K562 (cell line): ENCODE measurements around the gene CYP21A2. TPM values are rescaled to one million over a fixed set of nuclear protein-coding genes. Genes with fewer than 3 reads are reported as not detected.

ENCODE experiments used
- ATAC-seq: fragments of 200-7000 bp; cut with Tn5 transposase; 3 replicates; pipeline ENCODE4 v1.9.1; 2020; ENCODE audit warnings: moderate library complexity
- BruUV-seq: library from RNA; stranded (reverse); fragments of 400-500 nt; replicated peaks from 2 replicates; lab custom pipeline; 2021; lab: Mats Ljungman, UMichigan
- CTCF ChIA-PET: fragments of 300-600 bp; formaldehyde crosslinking; extraction: SDS; loops from one replicate; lab custom pipeline; 2021; ENCODE audit warnings: low intra/inter-chr PET ratio; lab: Yijun Ruan, JAX
- POLR2A ChIA-PET: fragments of 300-600, 350-650 bp; sonication (Branson Sonifier 250); formaldehyde crosslinking; extraction: SDS; loops from one replicate; lab custom pipeline; 2021; ENCODE audit warnings: antibody characterized with exemption, inconsistent platforms; lab: Yijun Ruan, JAX
- DNase-seq, 4 experiments: peaks; one replicate each; pipeline versions ENCODE4 v3.0.0 to v3.0.0-alpha.2; 2011 to 2018; ENCODE audit warnings: low spot score in 3 of 4, mixed read lengths in 3 of 4; ENCODE audit errors: extremely low read depth in 1 of 4
- FAIRE-seq: peaks from 2 replicates; lab custom pipeline; 2011; peaks lifted over from hg19 to GRCh38; lab: Jason Lieb, UNC
- H2AFZ ChIP-seq: 2 replicates; pipeline ENCODE4 v1.6.0; 2011; ENCODE audit warnings: low read depth, low read length, control low read depth, inconsistent platforms
- H3K27ac ChIP-seq: fragments of 200-600 bp; 3 replicates; pipeline ENCODE4 v1.8.0; 2011; ENCODE audit warnings: low read depth, mild to moderate bottlenecking, control low read depth, inconsistent platforms, low read length, moderate library complexity, mixed read lengths; ENCODE audit errors: extremely low read depth
- H3K27me3 ChIP-seq, 2 experiments: fragments of 300-600 bp in 1 of 2; 2 replicates in 1 of 2; 3 replicates in 1 of 2; pipeline versions ENCODE4 v1.6.0 to v1.8.0; 2011; ENCODE audit warnings: inconsistent platforms in 2 of 2, low read length in 2 of 2, mild to moderate bottlenecking in 1 of 2, mixed read lengths in 1 of 2, moderate library complexity in 1 of 2; ENCODE audit not compliant: control insufficient read depth in 2 of 2, insufficient read depth in 2 of 2
- H3K36me3 ChIP-seq: fragments of 300-600 bp; 3 replicates; pipeline ENCODE4 v1.8.0; 2011; ENCODE audit warnings: mild to moderate bottlenecking, low read length, inconsistent platforms; ENCODE audit not compliant: control insufficient read depth, insufficient read depth
- H3K4me1 ChIP-seq, 2 experiments: fragments of 200-600 bp in 1 of 2; replicated peaks in 1 of 2; 2 replicates in 1 of 2; 3 replicates in 1 of 2; pipeline versions ENCODE4 v1.5.1 to v1.8.0; 2011; ENCODE audit warnings: inconsistent platforms in 2 of 2, low read length in 2 of 2, mild to moderate bottlenecking in 1 of 2, mixed read lengths in 1 of 2, moderate library complexity in 1 of 2; ENCODE audit not compliant: control insufficient read depth in 2 of 2, insufficient read depth in 2 of 2
- H3K4me2 ChIP-seq: 2 replicates; pipeline ENCODE4 v1.6.1; 2011; ENCODE audit warnings: low read length, control low read depth, inconsistent platforms, mixed read lengths; ENCODE audit not compliant: insufficient read depth
- H3K4me3 ChIP-seq: fragments of 200-600 bp; sonication (generic), shearing (Covaris generic); 2 replicates; pipeline ENCODE4 v1.5.1; 2016; ENCODE audit warnings: control low read depth, inconsistent platforms
- H3K79me2 ChIP-seq: fragments of 200-600 bp; 3 replicates; pipeline ENCODE4 v1.8.0; 2011; ENCODE audit warnings: low read length, inconsistent platforms; ENCODE audit not compliant: control insufficient read depth, insufficient read depth
- H3K9ac ChIP-seq, 2 experiments: 2 replicates each; pipeline versions ENCODE4 v1.6.0 to v1.6.1; 2011; ENCODE audit warnings: low read depth in 2 of 2, low read length in 2 of 2, control low read depth in 1 of 2, inconsistent platforms in 1 of 2, mild to moderate bottlenecking in 1 of 2, mixed read lengths in 1 of 2; ENCODE audit not compliant: insufficient read depth in 1 of 2
- H3K9me1 ChIP-seq: one replicate; pipeline ENCODE4 v1.6.0; 2011; ENCODE audit warnings: inconsistent platforms, mild to moderate bottlenecking, low read length, moderate library complexity; ENCODE audit not compliant: control insufficient read depth, insufficient read depth
- H3K9me3 ChIP-seq: replicated peaks from 2 replicates; pipeline ENCODE4 v1.5.1; 2011; ENCODE audit warnings: low read depth, low read length, inconsistent platforms; ENCODE audit not compliant: control insufficient read depth, insufficient read depth
- H4K20me1 ChIP-seq: replicated peaks from 2 replicates; pipeline ENCODE4 v1.6.1; 2011; ENCODE audit warnings: low read length, inconsistent platforms, mixed read lengths; ENCODE audit not compliant: control insufficient read depth, insufficient read depth
- BRD4 ChIP-seq: fragments of 200-600 bp; sonication (generic); IDR thresholded peaks from 2 replicates; pipeline ENCODE4 v1.6.1; 2017; ENCODE audit warnings: inconsistent platforms
- CXXC5 ChIP-seq: fragments of 250-450 bp; sonication (Bioruptor Pico); IDR thresholded peaks from 2 replicates; pipeline ENCODE4 v1.8.0; 2022; ENCODE audit warnings: inconsistent platforms, mild to moderate bottlenecking, moderate library complexity
- DDX20 ChIP-seq: fragments of 450-650 bp; IDR thresholded peaks from 2 replicates; pipeline ENCODE4 v1.6.1; 2016; ENCODE audit warnings: missing genetic modification characterization, low read depth, mild to moderate bottlenecking, missing compliant biosample characterization, moderate library complexity
- GABPB1 ChIP-seq: sonication (generic); formaldehyde crosslinking; IDR thresholded peaks from 2 replicates; pipeline ENCODE4 v1.8.0; 2022; ENCODE audit warnings: mild to moderate bottlenecking, missing genetic modification reagents
- HDAC8 ChIP-seq: fragments of 450-650 bp; IDR thresholded peaks from 2 replicates; pipeline ENCODE4 v1.6.1; 2016; ENCODE audit warnings: mild to moderate bottlenecking, missing genetic modification characterization, moderate library complexity, missing compliant biosample characterization
- ILK ChIP-seq: fragments of 450-650 bp; IDR thresholded peaks from 2 replicates; pipeline ENCODE4 v1.6.1; 2016; ENCODE audit warnings: missing genetic modification characterization, low read depth, mild to moderate bottlenecking, missing compliant biosample characterization, moderate library complexity, borderline replicate concordance
- KLF10 ChIP-seq: fragments of 250-450 bp; sonication (Bioruptor Pico); IDR thresholded peaks from 2 replicates; pipeline ENCODE4 v1.6.1; 2021; ENCODE audit warnings: matching md5 sums
- MAFK ChIP-seq: IDR thresholded peaks from 2 replicates; pipeline ENCODE4 v1.6.1; 2011; ENCODE audit warnings: low read length, improper control_type of control experiment
- MTA3 ChIP-seq: fragments of 450-650 bp; formaldehyde crosslinking; IDR thresholded peaks from 2 replicates; pipeline ENCODE4 v1.6.1; 2017; ENCODE audit warnings: mild to moderate bottlenecking, borderline replicate concordance
- NR3C1 ChIP-seq: sonication (generic); formaldehyde crosslinking; IDR thresholded peaks from 2 replicates; pipeline ENCODE4 v1.8.1; 2022; ENCODE audit warnings: missing genetic modification reagents
- XRCC4 ChIP-seq: IDR thresholded peaks from one replicate; pipeline ENCODE4 v1.6.1; 2011; ENCODE audit not compliant: insufficient read depth, insufficient read length; ENCODE audit errors: extremely low read depth
- ZBTB7A ChIP-seq: IDR thresholded peaks from 2 replicates; pipeline ENCODE4 v1.6.1; 2011; ENCODE audit warnings: low read depth, mild to moderate bottlenecking, low read length, moderate library complexity, borderline replicate concordance; ENCODE audit not compliant: control insufficient read depth
- ZNF316 ChIP-seq: fragments of 450-650 bp; IDR thresholded peaks from 2 replicates; pipeline ENCODE4 v1.6.1; 2016
- ZNF347 ChIP-seq: fragments of 450-650 bp; formaldehyde crosslinking; IDR thresholded peaks from 2 replicates; pipeline ENCODE4 v1.4.0; 2020; ENCODE audit warnings: low read depth, mild to moderate bottlenecking, moderate library complexity
- ZNF384 ChIP-seq: IDR thresholded peaks from 2 replicates; pipeline ENCODE4 v1.6.1; 2012; ENCODE audit warnings: low read depth, low read length, improper control_type of control experiment
- ZNF561 ChIP-seq: fragments of 450-650 bp; formaldehyde crosslinking; conservative IDR thresholded peaks from 2 replicates; pipeline ENCODE4 v1.4.0; 2020; ENCODE audit warnings: mild to moderate bottlenecking, moderate library complexity
- WGBS: fragments of 100-300 bp; shearing (Covaris generic); methylation state at CpG from one replicate; pipeline ENCODE4 v1.1.6; 2016; ENCODE audit warnings: low coverage, mixed read lengths; ENCODE audit not compliant: insufficient coverage; ENCODE audit errors: missing lambda C conversion rate; 5-methylcytosine and 5-hydroxymethylcytosine counted together
- in situ Hi-C: fragments of 300-500 bp; cut with MboI; formaldehyde crosslinking; loops from 4 replicates; pipeline ENCODE4 v1.15.0; 2018; ENCODE audit warnings: inconsistent platforms, mixed read lengths
- intact Hi-C: fragments of 100-400 bp; cut with micrococcal nuclease; formaldehyde crosslinking; loops from 2 replicates; pipeline ENCODE4 v1.14.2; 2022
- polyA plus RNA-seq, 8 experiments: library from polyadenylated mRNA; depleted of rRNA in 4 of 8; stranded (reverse) in 5 of 8; unstranded in 3 of 8; fragments of >200 nt; fragmentation: Nextera tagmentation in 2 of 8; fragmentation: Illumina TruSeq in 1 of 8; extraction: Ambion mirVana in 2 of 8; extraction: Trizol in 1 of 8; gene quantifications; 2 replicates each; pipeline versions ENCODE4 v1.2.1 to v1.2.3, GENCODE V29; 2011 to 2014; ENCODE audit warnings: inconsistent platforms in 1 of 8, missing spikeins in 1 of 8
- total RNA-seq, 7 experiments: library from RNA; depleted of rRNA in 6 of 7; stranded (reverse); fragments of >200 nt in 6 of 7; fragmentation: Illumina TruSeq in 2 of 7; extraction: Trizol in 2 of 7; gene quantifications; 2 replicates each; pipeline versions ENCODE4 v1.2.1 to v1.2.3, GENCODE V29; 2011 to 2021; ENCODE audit warnings: low replicate concordance in 1 of 7
- TF ChIP-seq, protein P1 (sequence below), 2 experiments: fragments of 450-650 bp; formaldehyde crosslinking in 1 of 2; IDR thresholded peaks; 2 replicates each; pipeline versions ENCODE4 v1.4.0 to v1.6.1; 2014 to 2020; ENCODE audit warnings: mild to moderate bottlenecking in 2 of 2, borderline replicate concordance in 1 of 2, low read depth in 1 of 2

The CYP21A2 gene
- total and polyA plus RNA-seq, 9 of the 15 experiments (the other 6 are each of a cell fraction or from before 2014, with no cell fraction given), result 0.03 to 1.4 (median 0.19) TPM

DNA sequence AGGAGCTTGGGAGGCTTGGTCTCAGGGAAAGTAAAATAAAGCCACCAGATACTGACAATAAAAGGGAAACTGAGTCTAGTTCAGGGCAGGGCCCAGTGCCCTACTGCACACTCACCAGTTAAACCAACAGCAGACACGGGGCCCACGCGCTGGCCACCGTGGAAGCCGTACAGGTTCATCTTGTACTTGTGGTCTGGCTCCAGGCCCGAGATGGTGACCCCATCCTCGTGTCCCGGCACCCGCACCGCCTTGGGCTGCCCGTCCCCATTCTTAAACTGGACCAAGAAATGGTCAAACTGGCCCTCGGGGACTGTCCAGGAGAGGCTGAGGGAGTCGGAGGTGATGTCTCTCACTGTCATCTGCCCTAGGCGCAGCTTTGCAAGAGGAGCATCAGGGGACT is 26.5 kb downstream of the CYP21A2 start:
- ChIA-PET POLR2A (interaction anchor here (1.0 kb wide), 1 partner anchor 17 kb away, joined by 4 read pairs; no protein-coding TSS in a partner anchor), CTCF (no interaction called here)
- no TSS peak for BruUV-seq
- FAIRE-seq, result no peak
- Histone ChIP-seq H2AFZ (no peak overlapping the region), H3K79me2 (no peaks in the 10 kb centered on the region), H3K9me1 (no peaks in the 10 kb centered on the region), H3K9me3 (no peaks in the 10 kb centered on the region), H3K9ac (peak overlapping the region in 1 of 2 experiments; percentile 24; a peak in 2 of 4 replicates), H3K4me3 (no peak overlapping the region), H3K27me3 (peaks cover 23 to 31% of the 10 kb centered on the region in 2 experiments), H3K27ac (no peak overlapping the region), H3K36me3 (no peaks in the 10 kb centered on the region), H4K20me1 (no peaks in the 10 kb centered on the region), H3K4me1 (peaks cover 0 to 23% of the 10 kb centered on the region in 2 experiments; a peak in 2 of 5 replicates), H3K4me2 (no peak overlapping the region)
- WGBS, result 31% methylated on average over 14 of the region's 14 CpGs
- ATAC-seq, result no peak
- intact Hi-C loops (no loop called here), in situ Hi-C loops (no loop called here)
- no peak for DNase-seq
- no peak for TF ChIP-seq XRCC4
- no peak for TF ChIP-seq ZBTB7A
- TF ChIP-seq ZNF316, result no peak
- TF ChIP-seq BRD4, result no peak
- TF ChIP-seq ZNF347 (CRISPR knock-in tag), result no peak
- no peak for TF ChIP-seq KLF10
- TF ChIP-seq ZNF384, result no peak
- TF ChIP-seq HDAC8, result no peak
- TF ChIP-seq MTA3, result no peak
- no peak for TF ChIP-seq GABPB1 (CRISPR knock-in tag)
- TF ChIP-seq MAFK, result no peak
- TF ChIP-seq, protein P1, sequence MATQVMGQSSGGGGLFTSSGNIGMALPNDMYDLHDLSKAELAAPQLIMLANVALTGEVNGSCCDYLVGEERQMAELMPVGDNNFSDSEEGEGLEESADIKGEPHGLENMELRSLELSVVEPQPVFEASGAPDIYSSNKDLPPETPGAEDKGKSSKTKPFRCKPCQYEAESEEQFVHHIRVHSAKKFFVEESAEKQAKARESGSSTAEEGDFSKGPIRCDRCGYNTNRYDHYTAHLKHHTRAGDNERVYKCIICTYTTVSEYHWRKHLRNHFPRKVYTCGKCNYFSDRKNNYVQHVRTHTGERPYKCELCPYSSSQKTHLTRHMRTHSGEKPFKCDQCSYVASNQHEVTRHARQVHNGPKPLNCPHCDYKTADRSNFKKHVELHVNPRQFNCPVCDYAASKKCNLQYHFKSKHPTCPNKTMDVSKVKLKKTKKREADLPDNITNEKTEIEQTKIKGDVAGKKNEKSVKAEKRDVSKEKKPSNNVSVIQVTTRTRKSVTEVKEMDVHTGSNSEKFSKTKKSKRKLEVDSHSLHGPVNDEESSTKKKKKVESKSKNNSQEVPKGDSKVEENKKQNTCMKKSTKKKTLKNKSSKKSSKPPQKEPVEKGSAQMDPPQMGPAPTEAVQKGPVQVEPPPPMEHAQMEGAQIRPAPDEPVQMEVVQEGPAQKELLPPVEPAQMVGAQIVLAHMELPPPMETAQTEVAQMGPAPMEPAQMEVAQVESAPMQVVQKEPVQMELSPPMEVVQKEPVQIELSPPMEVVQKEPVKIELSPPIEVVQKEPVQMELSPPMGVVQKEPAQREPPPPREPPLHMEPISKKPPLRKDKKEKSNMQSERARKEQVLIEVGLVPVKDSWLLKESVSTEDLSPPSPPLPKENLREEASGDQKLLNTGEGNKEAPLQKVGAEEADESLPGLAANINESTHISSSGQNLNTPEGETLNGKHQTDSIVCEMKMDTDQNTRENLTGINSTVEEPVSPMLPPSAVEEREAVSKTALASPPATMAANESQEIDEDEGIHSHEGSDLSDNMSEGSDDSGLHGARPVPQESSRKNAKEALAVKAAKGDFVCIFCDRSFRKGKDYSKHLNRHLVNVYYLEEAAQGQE (IDR thresholded peaks at IDR 0.05; ENCODE audit: borderline replicate concordance), result no peak
- TF ChIP-seq, protein P1 (CRISPR knock-in tag; IDR thresholded peaks at IDR 0.05; ENCODE audit: low read depth), result no peak
- TF ChIP-seq NR3C1 (CRISPR knock-in tag), result no peak
- TF ChIP-seq CXXC5, result no peak
- TF ChIP-seq ZNF561, result no peak
- no peak for TF ChIP-seq DDX20 (tag)
- no peak for TF ChIP-seq ILK
